B cell (primary cell): ENCODE data around the gene GATAD2A.

ENCODE experiments used
- EZH2 ChIP-seq: IDR thresholded peaks from 2 replicates; pipeline ENCODE4 v1.6.1; 2012; ENCODE audit warnings: borderline replicate concordance, low read depth, mild to moderate bottlenecking, moderate library complexity, low read length; ENCODE audit not compliant: insufficient read depth, poor library complexity, severe bottlenecking
- TF ChIP-seq, protein P1 (sequence below): fragments of 200-600 bp; IDR thresholded peaks from one replicate; pipeline ENCODE4 v1.8.0; 2022; ENCODE audit warnings: antibody characterized with exemption, mild to moderate bottlenecking

DNA sequence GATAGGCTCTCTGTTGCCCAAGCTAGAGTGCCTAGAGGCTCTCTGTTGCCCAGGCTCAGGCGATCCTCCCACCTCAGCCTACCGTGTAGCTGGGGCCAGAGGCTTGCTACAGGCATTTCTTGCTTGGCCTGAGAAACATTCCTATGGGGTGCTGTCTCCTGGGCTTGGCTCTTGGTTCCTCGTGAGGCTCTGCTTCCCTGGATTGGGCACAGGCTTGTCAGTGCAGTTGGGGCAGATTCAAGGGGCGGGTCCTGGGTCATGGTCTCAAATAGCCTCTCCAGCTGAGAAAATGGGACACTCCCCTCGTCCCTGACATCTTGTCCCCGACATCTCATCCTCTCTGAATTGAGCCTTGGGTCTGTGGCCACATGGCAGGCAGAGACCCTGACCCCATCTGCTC, 105.0 kb downstream of the GATAD2A start:
- TF ChIP-seq, protein P1, sequence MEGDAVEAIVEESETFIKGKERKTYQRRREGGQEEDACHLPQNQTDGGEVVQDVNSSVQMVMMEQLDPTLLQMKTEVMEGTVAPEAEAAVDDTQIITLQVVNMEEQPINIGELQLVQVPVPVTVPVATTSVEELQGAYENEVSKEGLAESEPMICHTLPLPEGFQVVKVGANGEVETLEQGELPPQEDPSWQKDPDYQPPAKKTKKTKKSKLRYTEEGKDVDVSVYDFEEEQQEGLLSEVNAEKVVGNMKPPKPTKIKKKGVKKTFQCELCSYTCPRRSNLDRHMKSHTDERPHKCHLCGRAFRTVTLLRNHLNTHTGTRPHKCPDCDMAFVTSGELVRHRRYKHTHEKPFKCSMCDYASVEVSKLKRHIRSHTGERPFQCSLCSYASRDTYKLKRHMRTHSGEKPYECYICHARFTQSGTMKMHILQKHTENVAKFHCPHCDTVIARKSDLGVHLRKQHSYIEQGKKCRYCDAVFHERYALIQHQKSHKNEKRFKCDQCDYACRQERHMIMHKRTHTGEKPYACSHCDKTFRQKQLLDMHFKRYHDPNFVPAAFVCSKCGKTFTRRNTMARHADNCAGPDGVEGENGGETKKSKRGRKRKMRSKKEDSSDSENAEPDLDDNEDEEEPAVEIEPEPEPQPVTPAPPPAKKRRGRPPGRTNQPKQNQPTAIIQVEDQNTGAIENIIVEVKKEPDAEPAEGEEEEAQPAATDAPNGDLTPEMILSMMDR: no peak
- TF ChIP-seq EZH2: no peak
